GM12891 (cell line): Measurements from ENCODE around the gene SNAPC3.

ENCODE experiments used
- DNase-seq: peaks from one replicate; pipeline ENCODE4 v3.0.0; 2011; ENCODE audit warnings: low spot score; ENCODE audit not compliant: insufficient read length
- FAIRE-seq: peaks from 2 replicates; lab custom pipeline; 2011; peaks lifted over from hg19 to GRCh38; lab: Jason Lieb, UNC
- PAX5 ChIP-seq: IDR thresholded peaks from 2 replicates; pipeline ENCODE4 v1.6.1; 2011; ENCODE audit warnings: low read length, moderate library complexity, mild to moderate bottlenecking; ENCODE audit not compliant: insufficient read depth, severe bottlenecking
- POLR2A ChIP-seq: IDR thresholded peaks from 2 replicates; pipeline ENCODE4 v1.6.1; 2011; ENCODE audit warnings: low read depth, low read length, control low read depth
- POLR2AphosphoS5 ChIP-seq: IDR thresholded peaks from 2 replicates; pipeline ENCODE4 v1.6.1; 2011; ENCODE audit warnings: low read depth, low read length, control low read depth
- POU2F2 ChIP-seq: IDR thresholded peaks from 2 replicates; pipeline ENCODE4 v1.6.1; 2011; ENCODE audit warnings: low read depth, mild to moderate bottlenecking, control low read depth, low read length, moderate library complexity
- SPI1 ChIP-seq: IDR thresholded peaks from 2 replicates; pipeline ENCODE4 v1.6.1; 2011; ENCODE audit warnings: low read depth, low read length, control low read depth
- TAF1 ChIP-seq: IDR thresholded peaks from 2 replicates; pipeline ENCODE4 v1.6.1; 2011; ENCODE audit warnings: low read depth, low read length, control low read depth

Gene SNAPC3

GRCh38 chr9:15444141-15444540 lies 21.5 kb downstream of the SNAPC3 start:
- FAIRE-seq (no peak), DNase-seq (no peak)
- TF ChIP-seq POLR2A: no peak
- no peak for TF ChIP-seq POU2F2
- TF ChIP-seq TAF1: no peak
- no peak for TF ChIP-seq POLR2AphosphoS5
- no peak for TF ChIP-seq PAX5
- TF ChIP-seq SPI1: no peak

GRCh38 chr9:15453956-15454355 lies 31.3 kb downstream of the SNAPC3 start:
- FAIRE-seq: no peak

GRCh38 chr9:15461056-15461455 lies 38.4 kb downstream of the SNAPC3 start:
- FAIRE-seq: no peak

More at GRCh38 chr9:15453956-15454355, 31.3 kb downstream of the SNAPC3 start:
- no peak for DNase-seq
- no peak for TF ChIP-seq POU2F2
- TF ChIP-seq POLR2A: no peak
- TF ChIP-seq PAX5: no peak
- no peak for TF ChIP-seq TAF1
- no peak for TF ChIP-seq POLR2AphosphoS5
- TF ChIP-seq SPI1: no peak

GRCh38 chr9:15461601-15462000 lies 38.9 kb downstream of the SNAPC3 start:
- DNase-seq: no peak
- no peak for FAIRE-seq
- TF ChIP-seq SPI1 (no peak), POLR2AphosphoS5 (peak; percentile 54; the same call in 1 of the 2 replicates)

More at GRCh38 chr9:15461056-15461455, 38.4 kb downstream of the SNAPC3 start:
- no peak for TF ChIP-seq PAX5
- TF ChIP-seq POLR2A: peak; percentile 28; the same call in 1 of the 2 replicates
- TF ChIP-seq POU2F2: no peak
- no peak for TF ChIP-seq SPI1
- TF ChIP-seq TAF1: no peak
- TF ChIP-seq POLR2AphosphoS5: 0 out of 2 replicates have a peak, but pooled peaks have one; percentile 36
- no peak for DNase-seq

GRCh38 chr9:15468145-15468544 lies 45.5 kb downstream of the SNAPC3 start:
- DNase-seq (no peak), FAIRE-seq (no peak)
- TF ChIP-seq POLR2A (peak; percentile 42; the same call in 1 of the 2 replicates), POLR2AphosphoS5 (0 out of 2 replicates have a peak, but pooled peaks have one; percentile 30), POU2F2 (no peak)

- TF ChIP-seq POLR2AphosphoS5: peak; percentile 48; the same call in 1 of the 2 replicates
- no peak for TF ChIP-seq POLR2A
- TF ChIP-seq SPI1: no peak
- FAIRE-seq: no peak
- DNase-seq: no peak
These were observed 46.7 kb downstream of the SNAPC3 start for GRCh38 chr9:15469406-15469805.

GRCh38 chr9:15469862-15470261 lies 47.2 kb downstream of the SNAPC3 start:
- TF ChIP-seq SPI1 (no peak), POLR2A (no peak), POU2F2 (no peak), TAF1 (no peak), POLR2AphosphoS5 (no peak), PAX5 (no peak)
- FAIRE-seq (no peak), DNase-seq (no peak)

GRCh38 chr9:15475923-15476536 lies 53.4 kb downstream of the SNAPC3 start:
- peak; percentile 84 for FAIRE-seq
- no peak for DNase-seq

GRCh38 chr9:15480028-15480427 lies 57.4 kb downstream of the SNAPC3 start:
- no peak for TF ChIP-seq POLR2A
- TF ChIP-seq POU2F2: no peak
- TF ChIP-seq TAF1: no peak
- TF ChIP-seq POLR2AphosphoS5: no peak
- no peak for TF ChIP-seq PAX5
- DNase-seq (no peak), FAIRE-seq (no peak)

More at GRCh38 chr9:15475923-15476536, 53.4 kb downstream of the SNAPC3 start:
- no peak for TF ChIP-seq TAF1
- TF ChIP-seq POU2F2: no peak; the same call in 1 of the 2 replicates
- no peak for TF ChIP-seq POLR2A
- no peak for TF ChIP-seq POLR2AphosphoS5
- no peak for TF ChIP-seq PAX5
- TF ChIP-seq SPI1: no peak

- no peak for DNase-seq
- TF ChIP-seq TAF1: no peak
- TF ChIP-seq POU2F2: no peak
- no peak for TF ChIP-seq POLR2A
- no peak for TF ChIP-seq PAX5
- no peak for TF ChIP-seq POLR2AphosphoS5
- no peak for TF ChIP-seq SPI1
- FAIRE-seq: peak; percentile 16
These were observed 59.5 kb downstream of the SNAPC3 start for GRCh38 chr9:15482146-15482545.

- DNase-seq (no peak), FAIRE-seq (no peak)
- TF ChIP-seq TAF1 (no peak), POLR2AphosphoS5 (no peak), SPI1 (no peak), POLR2A (no peak), POU2F2 (no peak), PAX5 (no peak)
These were observed 62.1 kb downstream of the SNAPC3 start for GRCh38 chr9:15484802-15485201.
